ENCODE data around the gene LRFN5.

GRCh38 chr14:41699486-41699885 is 92.8 kb downstream of the LRFN5 start:
- TF ChIP-seq, protein P1, sequence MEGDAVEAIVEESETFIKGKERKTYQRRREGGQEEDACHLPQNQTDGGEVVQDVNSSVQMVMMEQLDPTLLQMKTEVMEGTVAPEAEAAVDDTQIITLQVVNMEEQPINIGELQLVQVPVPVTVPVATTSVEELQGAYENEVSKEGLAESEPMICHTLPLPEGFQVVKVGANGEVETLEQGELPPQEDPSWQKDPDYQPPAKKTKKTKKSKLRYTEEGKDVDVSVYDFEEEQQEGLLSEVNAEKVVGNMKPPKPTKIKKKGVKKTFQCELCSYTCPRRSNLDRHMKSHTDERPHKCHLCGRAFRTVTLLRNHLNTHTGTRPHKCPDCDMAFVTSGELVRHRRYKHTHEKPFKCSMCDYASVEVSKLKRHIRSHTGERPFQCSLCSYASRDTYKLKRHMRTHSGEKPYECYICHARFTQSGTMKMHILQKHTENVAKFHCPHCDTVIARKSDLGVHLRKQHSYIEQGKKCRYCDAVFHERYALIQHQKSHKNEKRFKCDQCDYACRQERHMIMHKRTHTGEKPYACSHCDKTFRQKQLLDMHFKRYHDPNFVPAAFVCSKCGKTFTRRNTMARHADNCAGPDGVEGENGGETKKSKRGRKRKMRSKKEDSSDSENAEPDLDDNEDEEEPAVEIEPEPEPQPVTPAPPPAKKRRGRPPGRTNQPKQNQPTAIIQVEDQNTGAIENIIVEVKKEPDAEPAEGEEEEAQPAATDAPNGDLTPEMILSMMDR (IDR thresholded peaks at IDR 0.05): no peak
- TF ChIP-seq TCF7L2 (IDR thresholded peaks at IDR 0.05; ENCODE audit: low read depth, low read length): no peak
- no peak for TF ChIP-seq POLR2AphosphoS5 (IDR thresholded peaks at IDR 0.05; ENCODE audit: low read depth, low read length)

Measured in Panc1 (cell line).